HepG2 (cell line): Measurements from ENCODE around the gene THOC2. TPM values are rescaled to one million over a fixed set of nuclear protein-coding genes. Genes with fewer than 3 reads are reported as not detected.
A peak's percentile ranks its signal among the peaks of the same experiment; 100 is the strongest.

Source experiments
- DNMT1 ChIP-seq: sonication (generic); formaldehyde crosslinking; IDR thresholded peaks from 2 replicates; pipeline ENCODE4 v1.5.1; 2020; ENCODE audit warnings: mild to moderate bottlenecking, missing genetic modification reagents
- ELF3 ChIP-seq: IDR thresholded peaks from 2 replicates; pipeline ENCODE4 v1.6.1; 2016; ENCODE audit warnings: missing genetic modification reagents, missing compliant biosample characterization
- EZH2 ChIP-seq: conservative IDR thresholded peaks from 2 replicates; pipeline ENCODE4 v1.6.1; 2012; ENCODE audit warnings: mild to moderate bottlenecking, low read depth, low read length, moderate library complexity
- IRF1 ChIP-seq: sonication (generic); formaldehyde crosslinking; IDR thresholded peaks from 2 replicates; pipeline ENCODE4 v1.4.0; 2020; ENCODE audit warnings: low read depth, mild to moderate bottlenecking, missing genetic modification reagents
- KMT2A ChIP-seq: sonication (generic); formaldehyde crosslinking; IDR thresholded peaks from 2 replicates; pipeline ENCODE4 v1.4.0; 2020; ENCODE audit warnings: missing genetic modification reagents
- MBD4 ChIP-seq: IDR thresholded peaks from 2 replicates; pipeline ENCODE4 v1.6.1; 2012; ENCODE audit warnings: low read length, inconsistent platforms, borderline replicate concordance
- PHF20 ChIP-seq: sonication (generic); formaldehyde crosslinking; IDR thresholded peaks from 2 replicates; pipeline ENCODE4 v1.5.0; 2020; ENCODE audit warnings: mild to moderate bottlenecking, missing genetic modification reagents
- SKIL ChIP-seq: sonication (generic); formaldehyde crosslinking; IDR thresholded peaks from 2 replicates; pipeline ENCODE4 v1.8.0; 2022; ENCODE audit warnings: missing genetic modification reagents, mild to moderate bottlenecking, moderate library complexity, borderline replicate concordance
- TEAD2 ChIP-seq: sonication (generic); formaldehyde crosslinking; IDR thresholded peaks from 2 replicates; pipeline ENCODE4 v1.9.0; 2021; ENCODE audit warnings: missing genetic modification reagents
- TRAFD1 ChIP-seq: sonication (generic); formaldehyde crosslinking; IDR thresholded peaks from 2 replicates; pipeline ENCODE4 v1.5.1; 2020; ENCODE audit warnings: missing genetic modification reagents, mild to moderate bottlenecking, borderline replicate concordance
- U2AF2 ChIP-seq: fragments of 200-400 bp; formaldehyde crosslinking; IDR thresholded peaks from 2 replicates; pipeline ENCODE4 v1.6.1; 2017; ENCODE audit warnings: low read depth, mild to moderate bottlenecking, low read length
- XBP1 ChIP-seq: sonication (generic); formaldehyde crosslinking; IDR thresholded peaks from 2 replicates; pipeline ENCODE4 v1.5.0; 2020; ENCODE audit warnings: missing genetic modification reagents
- ZBTB7A ChIP-seq: sonication (generic); formaldehyde crosslinking; IDR thresholded peaks from 2 replicates; pipeline ENCODE4 v1.8.0; 2022; ENCODE audit warnings: mild to moderate bottlenecking, missing genetic modification reagents
- ZMAT5 ChIP-seq: sonication (generic); formaldehyde crosslinking; IDR thresholded peaks from 2 replicates; pipeline ENCODE4 v1.5.0; 2020; ENCODE audit warnings: mild to moderate bottlenecking, low read depth, missing genetic modification reagents, borderline replicate concordance
- ZNF232 ChIP-seq: sonication (generic); formaldehyde crosslinking; IDR thresholded peaks from 2 replicates; pipeline ENCODE4 v1.4.0; 2020; ENCODE audit warnings: missing genetic modification reagents, borderline replicate concordance
- ZNF256 ChIP-seq: sonication (generic); formaldehyde crosslinking; conservative IDR thresholded peaks from 2 replicates; pipeline ENCODE4 v1.4.0; 2020; ENCODE audit warnings: missing genetic modification reagents
- ZNF616 ChIP-seq: sonication (generic); formaldehyde crosslinking; IDR thresholded peaks from 2 replicates; pipeline ENCODE4 v1.5.0; 2020; ENCODE audit warnings: low read depth, mild to moderate bottlenecking, missing genetic modification reagents
- ZNF7 ChIP-seq: IDR thresholded peaks from 2 replicates; pipeline ENCODE4 v1.6.1; 2016; ENCODE audit warnings: missing biosample characterization, missing genetic modification reagents
- polyA plus RNA-seq, 8 experiments: library from polyadenylated mRNA; depleted of rRNA in 3 of 8; stranded (reverse) in 7 of 8; unstranded in 1 of 8; fragments of >200 nt; fragmentation: Illumina TruSeq in 4 of 8; extraction: Trizol in 4 of 8; gene quantifications; 2 replicates each; pipeline versions ENCODE4 v1.2.1 to v1.2.3, GENCODE V29; 2011 to 2016; ENCODE audit warnings: low read depth in 4 of 8, missing spikeins in 1 of 8, mixed read lengths in 1 of 8; ENCODE audit not compliant: insufficient read depth in 1 of 8
- total RNA-seq, 5 experiments: library from RNA; depleted of rRNA; stranded (reverse); fragments of >200 nt; fragmentation: Illumina TruSeq; extraction: Trizol; gene quantifications; 2 replicates each; pipeline ENCODE4 v1.2.3, GENCODE V29; 2016; ENCODE audit warnings: low read depth in 1 of 5
- TF ChIP-seq, protein P1 (sequence below): sonication (generic); formaldehyde crosslinking; IDR thresholded peaks from 2 replicates; pipeline ENCODE4 v1.5.0; 2020; ENCODE audit warnings: missing genetic modification reagents
- TF ChIP-seq, protein P2 (sequence below): sonication (generic); formaldehyde crosslinking; IDR thresholded peaks from 2 replicates; pipeline ENCODE4 v1.5.0; 2020; ENCODE audit warnings: mild to moderate bottlenecking, missing genetic modification reagents
- TF ChIP-seq, protein P3 (sequence below): sonication (generic); formaldehyde crosslinking; IDR thresholded peaks from 2 replicates; pipeline ENCODE4 v1.8.0; 2022; ENCODE audit warnings: mild to moderate bottlenecking, missing genetic modification reagents, moderate library complexity

Gene THOC2
- total and polyA plus RNA-seq, 2 of the 13 experiments (the other 11 are each of a cell fraction or from before 2014, with no cell fraction given) = 87.1 to 101 TPM

GRCh38 chrX:123732670-123733363 is at the start of gene THOC2 (continued):
- TF ChIP-seq IRF1 (CRISPR knock-in tag) (no peak), SKIL (CRISPR knock-in tag) (no peak), ZBTB7A (CRISPR knock-in tag) (no peak), TEAD2 (CRISPR knock-in tag) (no peak), ZNF616 (CRISPR knock-in tag) (no peak), EZH2 (no peak), MBD4 (no peak), XBP1 (no peak), TRAFD1 (no peak), DNMT1 (CRISPR knock-in tag) (no peak), ELF3 (CRISPR knock-in tag) (no peak), PHF20 (peak; percentile 65), ZNF256 (CRISPR knock-in tag) (no peak), ZNF7 (CRISPR knock-in tag) (no peak), U2AF2 (no peak), ZMAT5 (CRISPR knock-in tag) (no peak), ZNF232 (CRISPR knock-in tag) (peak; percentile 53; the same call in 1 of the 2 replicates), KMT2A (peak; percentile 71)
- TF ChIP-seq, protein P1, sequence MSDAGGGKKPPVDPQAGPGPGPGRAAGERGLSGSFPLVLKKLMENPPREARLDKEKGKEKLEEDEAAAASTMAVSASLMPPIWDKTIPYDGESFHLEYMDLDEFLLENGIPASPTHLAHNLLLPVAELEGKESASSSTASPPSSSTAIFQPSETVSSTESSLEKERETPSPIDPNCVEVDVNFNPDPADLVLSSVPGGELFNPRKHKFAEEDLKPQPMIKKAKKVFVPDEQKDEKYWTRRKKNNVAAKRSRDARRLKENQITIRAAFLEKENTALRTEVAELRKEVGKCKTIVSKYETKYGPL (CRISPR knock-in tag) = no peak
- TF ChIP-seq, protein P2, sequence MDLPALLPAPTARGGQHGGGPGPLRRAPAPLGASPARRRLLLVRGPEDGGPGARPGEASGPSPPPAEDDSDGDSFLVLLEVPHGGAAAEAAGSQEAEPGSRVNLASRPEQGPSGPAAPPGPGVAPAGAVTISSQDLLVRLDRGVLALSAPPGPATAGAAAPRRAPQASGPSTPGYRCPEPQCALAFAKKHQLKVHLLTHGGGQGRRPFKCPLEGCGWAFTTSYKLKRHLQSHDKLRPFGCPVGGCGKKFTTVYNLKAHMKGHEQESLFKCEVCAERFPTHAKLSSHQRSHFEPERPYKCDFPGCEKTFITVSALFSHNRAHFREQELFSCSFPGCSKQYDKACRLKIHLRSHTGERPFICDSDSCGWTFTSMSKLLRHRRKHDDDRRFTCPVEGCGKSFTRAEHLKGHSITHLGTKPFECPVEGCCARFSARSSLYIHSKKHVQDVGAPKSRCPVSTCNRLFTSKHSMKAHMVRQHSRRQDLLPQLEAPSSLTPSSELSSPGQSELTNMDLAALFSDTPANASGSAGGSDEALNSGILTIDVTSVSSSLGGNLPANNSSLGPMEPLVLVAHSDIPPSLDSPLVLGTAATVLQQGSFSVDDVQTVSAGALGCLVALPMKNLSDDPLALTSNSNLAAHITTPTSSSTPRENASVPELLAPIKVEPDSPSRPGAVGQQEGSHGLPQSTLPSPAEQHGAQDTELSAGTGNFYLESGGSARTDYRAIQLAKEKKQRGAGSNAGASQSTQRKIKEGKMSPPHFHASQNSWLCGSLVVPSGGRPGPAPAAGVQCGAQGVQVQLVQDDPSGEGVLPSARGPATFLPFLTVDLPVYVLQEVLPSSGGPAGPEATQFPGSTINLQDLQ (CRISPR knock-in tag) = no peak
- TF ChIP-seq, protein P3, sequence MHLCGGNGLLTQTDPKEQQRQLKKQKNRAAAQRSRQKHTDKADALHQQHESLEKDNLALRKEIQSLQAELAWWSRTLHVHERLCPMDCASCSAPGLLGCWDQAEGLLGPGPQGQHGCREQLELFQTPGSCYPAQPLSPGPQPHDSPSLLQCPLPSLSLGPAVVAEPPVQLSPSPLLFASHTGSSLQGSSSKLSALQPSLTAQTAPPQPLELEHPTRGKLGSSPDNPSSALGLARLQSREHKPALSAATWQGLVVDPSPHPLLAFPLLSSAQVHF (CRISPR knock-in tag) = no peak
